Astrocyte (in vitro differentiated cells and primary cell): Measurements from ENCODE around the gene DUSP8.

Experiments
- CTCF ChIP-seq: IDR thresholded peaks from 2 replicates; pipeline ENCODE4 v1.5.1; 2011; ENCODE audit warnings: low read depth, mild to moderate bottlenecking, inconsistent platforms, low read length, moderate library complexity; ENCODE audit not compliant: insufficient read depth
- EZH2 ChIP-seq: IDR thresholded peaks from 2 replicates; pipeline ENCODE4 v1.6.1; 2012; ENCODE audit warnings: mild to moderate bottlenecking, low read length, inconsistent platforms; ENCODE audit not compliant: insufficient read depth

GRCh38 chr11:1563149-1563638 lies 8.9 kb downstream of the DUSP8 start:
- TF ChIP-seq CTCF, result no peak
- no peak for TF ChIP-seq EZH2
